ENCODE data around the gene FAM227B.

DNA sequence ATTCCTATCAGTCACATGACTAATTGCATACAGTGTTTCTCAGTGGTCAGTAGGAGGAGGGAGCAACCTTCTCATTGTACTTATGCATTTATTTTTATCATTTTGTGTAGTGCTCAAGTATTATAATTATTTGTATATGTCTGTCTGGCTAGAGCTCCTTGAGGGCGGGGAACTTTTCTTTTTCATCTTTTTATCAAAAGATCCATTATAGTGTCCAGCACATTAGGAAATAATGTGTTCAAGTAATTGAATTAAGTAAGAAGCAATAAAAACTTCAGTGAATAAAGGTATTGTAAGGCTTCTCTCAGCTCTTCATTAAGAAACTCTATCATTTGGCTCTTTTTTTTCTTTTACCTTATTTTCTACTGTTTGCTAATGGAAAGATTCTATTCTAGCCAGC, 178.8 kb downstream of the FAM227B start:
- TF ChIP-seq, protein P1, sequence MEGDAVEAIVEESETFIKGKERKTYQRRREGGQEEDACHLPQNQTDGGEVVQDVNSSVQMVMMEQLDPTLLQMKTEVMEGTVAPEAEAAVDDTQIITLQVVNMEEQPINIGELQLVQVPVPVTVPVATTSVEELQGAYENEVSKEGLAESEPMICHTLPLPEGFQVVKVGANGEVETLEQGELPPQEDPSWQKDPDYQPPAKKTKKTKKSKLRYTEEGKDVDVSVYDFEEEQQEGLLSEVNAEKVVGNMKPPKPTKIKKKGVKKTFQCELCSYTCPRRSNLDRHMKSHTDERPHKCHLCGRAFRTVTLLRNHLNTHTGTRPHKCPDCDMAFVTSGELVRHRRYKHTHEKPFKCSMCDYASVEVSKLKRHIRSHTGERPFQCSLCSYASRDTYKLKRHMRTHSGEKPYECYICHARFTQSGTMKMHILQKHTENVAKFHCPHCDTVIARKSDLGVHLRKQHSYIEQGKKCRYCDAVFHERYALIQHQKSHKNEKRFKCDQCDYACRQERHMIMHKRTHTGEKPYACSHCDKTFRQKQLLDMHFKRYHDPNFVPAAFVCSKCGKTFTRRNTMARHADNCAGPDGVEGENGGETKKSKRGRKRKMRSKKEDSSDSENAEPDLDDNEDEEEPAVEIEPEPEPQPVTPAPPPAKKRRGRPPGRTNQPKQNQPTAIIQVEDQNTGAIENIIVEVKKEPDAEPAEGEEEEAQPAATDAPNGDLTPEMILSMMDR (optimal IDR thresholded peaks at IDR 0.05 in 1 of 3, IDR thresholded peaks at IDR 0.05 in 1 of 3, conservative IDR thresholded peaks at IDR 0.05 in 1 of 3; ENCODE audit: extremely low read depth in 1 of 3, insufficient read depth in 2 of 3, low read length in 3 of 3), result no peak
- no peak for TF ChIP-seq EZH2 (IDR thresholded peaks at IDR 0.05; ENCODE audit: low read length)
